Iris pigment epithelial cell (primary cell): ENCODE results near the gene GNE.
"Not testable (repeated sequence)": the region's sequence is repeated elsewhere in the genome, so short reads cannot be mapped to it uniquely, and the experiment has no call there.

Experiments
- DNase-seq: peaks from one replicate; pipeline ENCODE4 v3.0.0-alpha.2; 2011; ENCODE audit warnings: low read depth

GNE gene

DNA sequence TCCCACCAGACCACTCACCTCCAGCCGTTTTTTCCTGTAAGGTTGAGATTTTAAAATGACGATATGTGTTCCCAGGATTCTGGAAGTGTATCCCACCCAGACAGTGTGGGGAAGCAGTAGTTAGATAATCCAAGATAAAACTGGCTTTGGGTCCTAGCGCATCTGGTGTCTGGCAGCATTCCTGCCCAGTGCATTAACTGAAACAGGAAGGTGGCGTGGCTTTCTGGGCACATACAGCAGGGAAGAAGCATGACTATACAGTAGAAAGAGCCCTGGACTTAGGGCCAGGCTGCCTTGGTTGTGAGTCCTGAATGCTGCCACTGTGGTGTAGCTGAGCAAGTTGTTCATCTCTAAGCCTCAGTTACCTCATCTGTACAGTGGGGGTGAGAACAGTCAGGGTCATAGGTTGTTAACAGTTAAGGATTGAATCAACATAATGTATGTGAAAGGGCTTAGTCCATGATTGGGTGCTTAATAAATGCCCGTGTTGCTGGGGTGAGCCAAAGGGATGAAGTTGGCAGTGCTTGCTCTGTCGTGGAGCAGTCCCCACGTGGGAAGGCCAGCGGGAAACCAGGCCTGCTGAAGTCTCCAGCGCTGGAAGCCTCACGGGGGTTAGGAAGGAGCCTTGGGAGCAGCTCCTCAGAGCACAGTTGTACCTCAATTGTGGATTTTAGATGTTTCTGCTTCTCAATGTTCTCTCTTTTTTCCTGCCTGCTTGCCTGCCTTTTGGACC is 49.6 kb downstream of the GNE start:
- DNase-seq = no peak

DNA sequence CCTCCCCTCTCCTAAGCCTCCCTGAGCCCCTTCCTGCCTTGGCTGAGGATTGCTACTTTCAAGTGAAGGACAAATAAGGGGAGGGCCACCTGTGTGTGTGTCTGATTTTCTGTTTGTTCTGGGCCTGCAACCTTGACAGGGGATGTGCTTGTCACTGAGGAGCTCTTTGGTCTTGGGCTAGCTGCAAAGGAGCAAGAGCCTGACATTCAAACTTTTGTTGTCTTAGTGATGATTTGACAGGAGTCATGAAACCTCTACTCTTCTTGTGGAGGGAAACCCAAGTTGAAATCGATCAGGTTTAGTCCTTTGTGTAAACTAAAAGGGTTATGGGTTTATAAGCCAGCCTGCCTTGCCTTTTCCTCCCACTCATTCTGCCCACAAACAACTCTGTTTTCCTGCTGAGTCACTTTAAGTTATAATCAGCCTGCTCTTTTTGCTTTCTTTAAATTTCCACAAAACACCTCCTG is 50.7 kb downstream of the GNE start:
- DNase-seq = peak; percentile 64

DNA sequence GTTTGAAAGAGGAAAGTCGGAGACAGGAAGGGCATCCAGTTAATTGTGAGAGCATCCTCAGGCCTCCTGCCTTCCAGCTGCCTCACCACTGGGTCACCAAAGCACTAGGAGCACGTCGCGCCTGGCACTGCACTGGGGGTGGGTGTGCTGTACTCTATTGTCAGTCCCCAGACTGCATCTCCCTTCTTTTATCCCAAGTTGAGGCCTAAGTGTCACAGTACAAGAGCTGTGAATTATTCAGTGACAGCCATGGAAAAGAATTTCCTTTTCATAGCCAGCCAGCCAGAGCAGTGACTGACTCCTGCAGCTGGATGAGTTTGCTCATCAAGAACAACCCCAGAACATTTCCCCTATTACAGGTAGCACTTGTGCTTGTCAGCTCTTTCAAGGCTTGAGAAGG is 51.2 kb downstream of the GNE start:
- DNase-seq = peak; percentile 50

- no peak for DNase-seq
Observed at GRCh38 chr9:36204906-36205547, 53.2 kb downstream of the GNE start.

- DNase-seq = peak; percentile 49
Observed at GRCh38 chr9:36194326-36195000, 63.8 kb downstream of the GNE start.

- no peak for DNase-seq
Observed at GRCh38 chr9:36193023-36193422, 65.2 kb downstream of the GNE start.

GRCh38 chr9:36192196-36192595 is 66.1 kb downstream of the GNE start:
- no peak for DNase-seq

- DNase-seq = no peak
Observed at GRCh38 chr9:36191686-36192085, 66.6 kb downstream of the GNE start.

GRCh38 chr9:36191290-36191645 is 67.0 kb downstream of the GNE start:
- DNase-seq = peak; percentile 56

DNA sequence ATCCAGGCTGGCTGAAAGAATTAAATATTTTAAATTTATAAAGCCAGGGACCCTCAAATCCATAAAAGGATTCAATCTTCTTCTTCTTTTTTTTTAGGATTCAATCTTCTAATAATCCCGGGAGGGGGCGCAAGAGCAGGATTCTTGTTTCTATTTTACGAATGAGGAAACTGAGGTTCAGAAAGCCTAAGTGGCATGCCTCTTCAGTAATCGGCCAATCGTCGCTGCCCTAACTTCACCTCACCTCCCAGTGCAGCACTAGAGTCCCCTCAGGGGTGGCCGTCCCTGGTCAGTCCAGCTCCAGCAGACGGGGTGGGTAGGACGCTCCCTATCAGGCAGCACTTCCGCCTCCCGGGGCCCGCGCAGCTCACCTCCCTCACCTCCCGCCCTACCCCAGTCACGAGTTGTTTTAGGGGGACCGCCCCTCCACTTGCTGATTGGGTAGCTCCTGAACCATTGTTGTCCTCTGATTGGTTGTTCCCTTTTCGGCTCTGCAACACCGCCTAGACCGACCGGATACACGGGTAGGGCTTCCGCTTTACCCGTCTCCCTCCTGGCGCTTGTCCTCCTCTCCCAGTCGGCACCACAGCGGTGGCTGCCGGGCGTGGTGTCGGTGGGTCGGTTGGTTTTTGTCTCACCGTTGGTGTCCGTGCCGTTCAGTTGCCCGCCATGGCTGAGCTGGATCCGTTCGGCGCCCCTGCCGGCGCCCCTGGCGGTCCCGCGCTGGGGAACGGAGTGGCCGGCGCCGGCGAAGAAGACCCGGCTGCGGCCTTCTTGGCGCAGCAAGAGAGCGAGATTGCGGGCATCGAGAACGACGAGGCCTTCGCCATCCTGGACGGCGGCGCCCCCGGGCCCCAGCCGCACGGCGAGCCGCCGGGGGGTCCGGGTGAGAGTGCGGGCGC is 67.6 kb downstream of the GNE start, which contains the start of gene CLTA:
CLTA (plus strand) TSS at position 534 of the 902 bp plus-strand sequence; CDS start at position 670, 136 bp downstream.
- peak; percentile 99 for DNase-seq

DNA sequence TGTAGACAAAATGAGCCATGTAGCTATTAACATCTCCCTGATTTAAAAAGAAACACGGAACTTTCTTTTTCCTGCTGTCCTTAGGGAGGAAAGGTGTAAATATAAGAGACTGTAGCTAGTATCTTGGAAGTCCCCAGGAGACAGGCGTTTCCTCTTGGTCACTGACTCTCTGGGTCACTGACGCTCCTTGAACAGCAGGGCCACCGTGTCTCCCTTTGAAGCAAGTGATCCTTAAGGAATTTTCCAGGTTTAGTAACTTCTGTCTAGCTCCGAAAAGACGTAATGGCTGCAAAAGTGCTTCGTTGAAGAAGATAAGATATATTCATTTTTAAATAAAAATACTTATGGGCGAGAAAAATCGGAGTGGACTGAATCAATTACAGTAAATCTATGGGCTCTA is 68.3 kb downstream of the GNE start:
- no peak for DNase-seq

DNA sequence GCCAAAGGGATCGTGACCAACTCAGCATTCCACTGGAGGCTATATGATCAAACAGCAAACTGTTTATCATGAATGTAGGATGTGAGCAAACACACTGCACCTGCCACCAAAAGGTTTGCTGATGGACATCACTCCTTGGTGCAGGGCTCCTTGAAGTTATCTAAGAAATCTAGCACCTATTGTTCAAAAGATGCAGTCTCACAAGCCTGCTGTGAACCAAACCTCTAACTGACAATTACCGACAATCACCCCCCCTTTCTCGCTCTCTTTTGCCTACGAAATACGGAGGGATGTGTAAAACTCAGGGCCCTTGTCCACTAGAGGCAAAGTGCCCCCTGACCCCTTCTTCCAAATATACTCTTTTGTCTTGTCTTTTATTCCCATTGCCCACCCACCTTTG is 70.0 kb downstream of the GNE start:
- no peak for DNase-seq

DNA sequence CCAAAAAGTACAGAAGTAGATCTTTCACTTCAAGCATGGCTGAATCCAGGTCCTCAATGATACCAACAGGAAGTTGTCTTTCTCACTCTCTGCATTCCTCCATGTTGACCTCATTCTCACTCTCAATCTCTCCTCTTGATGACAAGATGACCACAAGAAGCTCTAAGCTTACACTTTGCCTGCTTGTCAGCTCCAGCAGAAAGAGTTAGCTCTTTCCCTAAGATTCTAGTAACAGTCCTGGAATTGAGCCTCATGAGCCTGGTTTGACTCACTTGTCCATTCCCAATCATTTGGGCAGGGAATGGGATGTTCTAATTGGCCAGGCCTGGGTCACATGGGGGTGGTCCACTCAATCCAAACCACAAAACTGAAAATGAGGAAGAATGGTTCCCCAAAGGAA is 70.8 kb downstream of the GNE start:
- DNase-seq = peak; percentile 91

DNA sequence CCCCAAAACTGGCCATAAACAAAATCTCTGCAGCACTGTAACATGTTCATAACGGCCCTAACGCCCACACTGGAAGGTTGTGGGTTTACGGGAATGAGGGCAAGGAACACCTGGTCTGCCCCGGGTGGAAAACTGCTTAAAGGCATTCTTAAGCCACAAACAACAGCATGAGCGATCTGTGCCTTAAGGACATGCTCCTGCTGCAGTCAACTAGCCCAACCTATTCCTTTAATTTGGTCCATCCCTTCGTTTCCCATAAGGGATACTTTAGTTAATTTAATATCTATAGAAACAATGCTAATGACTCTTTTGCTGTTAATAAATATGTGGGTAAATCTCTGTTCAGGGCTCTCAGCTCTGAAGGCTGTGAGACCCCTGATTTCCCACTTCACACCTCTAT is 78.0 kb downstream of the GNE start:
- not testable (repeated sequence) for DNase-seq

GRCh38 chr9:36177571-36177970 is 80.7 kb downstream of the GNE start:
- no peak for DNase-seq

DNA sequence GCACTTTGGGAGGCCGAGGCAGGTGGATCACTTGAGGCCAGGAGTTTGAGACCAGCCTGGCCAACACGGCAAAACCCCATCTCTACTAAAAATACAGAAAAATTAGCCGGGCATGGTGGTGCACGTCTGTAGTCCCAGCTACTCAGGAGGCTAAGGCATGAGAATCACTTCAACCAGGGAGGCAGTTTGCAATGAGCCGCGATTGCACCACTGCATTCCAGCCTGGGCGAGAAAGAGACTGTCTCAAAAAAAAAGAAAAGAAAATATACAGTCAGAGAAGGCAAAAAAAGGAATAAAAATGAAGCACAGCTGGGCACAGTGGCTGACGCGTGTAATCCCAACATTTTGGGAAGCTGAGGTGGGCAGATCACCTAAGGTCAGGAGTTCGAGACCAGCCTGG is 81.8 kb downstream of the GNE start:
- DNase-seq = not testable (repeated sequence)

- DNase-seq = not testable (repeated sequence)
Observed at GRCh38 chr9:36175209-36175608, 83.0 kb downstream of the GNE start.

GRCh38 chr9:36174731-36175130 is 83.5 kb downstream of the GNE start:
- DNase-seq = no peak

- DNase-seq = no peak
Observed at GRCh38 chr9:36174271-36174670, 84.0 kb downstream of the GNE start.

DNA sequence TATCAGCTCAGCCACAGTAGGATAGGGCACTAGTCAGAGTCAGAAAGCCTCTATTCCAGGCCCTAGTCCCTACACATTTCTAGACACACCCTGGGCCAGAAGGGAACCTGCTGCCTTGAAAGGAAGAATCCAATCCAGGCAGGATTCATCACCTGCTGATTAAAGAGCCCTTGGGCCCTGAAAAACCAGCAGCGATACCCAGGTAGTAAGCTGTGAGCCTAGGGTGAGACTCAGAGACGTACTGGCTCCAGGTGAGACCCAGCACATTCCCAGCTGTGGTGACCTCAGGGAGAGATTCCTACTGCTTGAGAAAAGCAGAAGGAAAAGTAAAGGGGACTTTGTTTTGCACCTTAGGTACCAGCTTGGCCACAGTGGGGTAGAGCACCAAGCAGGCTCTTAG is 84.4 kb downstream of the GNE start:
- DNase-seq = no peak

DNA sequence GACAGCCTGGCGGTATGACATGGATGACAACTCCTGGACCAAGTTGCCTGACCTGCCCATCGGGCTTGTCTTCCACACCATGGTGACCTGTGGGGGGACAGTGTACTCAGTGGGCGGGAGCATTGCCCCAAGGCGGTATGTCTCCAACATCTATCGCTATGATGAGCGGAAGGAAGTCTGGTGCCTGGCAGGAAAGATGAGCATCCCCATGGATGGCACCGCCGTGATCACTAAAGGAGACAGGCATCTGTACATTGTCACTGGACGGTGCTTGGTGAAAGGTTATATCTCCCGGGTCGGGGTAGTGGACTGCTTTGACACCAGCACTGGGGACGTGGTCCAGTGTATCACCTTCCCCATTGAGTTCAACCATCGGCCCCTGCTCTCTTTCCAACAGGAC is 87.7 kb downstream of the GNE start:
- no peak for DNase-seq

DNA sequence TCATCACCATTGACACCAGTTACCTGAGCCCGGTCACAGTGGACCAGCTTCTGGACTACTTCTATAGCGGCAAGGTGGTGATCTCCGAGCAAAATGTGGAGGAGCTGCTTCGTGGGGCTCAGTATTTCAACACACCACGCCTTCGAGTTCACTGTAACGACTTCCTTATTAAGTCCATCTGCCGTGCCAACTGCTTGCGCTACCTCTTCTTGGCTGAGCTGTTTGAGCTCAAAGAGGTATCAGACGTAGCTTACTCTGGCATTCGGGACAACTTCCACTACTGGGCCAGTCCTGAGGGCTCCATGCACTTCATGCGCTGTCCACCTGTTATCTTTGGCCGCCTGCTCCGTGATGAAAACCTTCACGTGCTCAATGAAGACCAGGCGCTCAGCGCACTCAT is 88.5 kb downstream of the GNE start:
- no peak for DNase-seq
